H1 (cell line): ENCODE measurements around the gene ATP5ME. TPM values are rescaled to one million over a fixed set of nuclear protein-coding genes. Genes with fewer than 3 reads are reported as not detected.

Experiments used
- CTCF ChIA-PET: fragments of 300-600 bp; sonication (Branson Sonifier 250); formaldehyde crosslinking; loops from one replicate; lab custom pipeline; 2021; ENCODE audit not compliant: partially characterized antibody; lab: Charles Lee
- POLR2A ChIA-PET: fragments of 300-600 bp; sonication (Branson Sonifier 250); formaldehyde crosslinking; loops from one replicate; lab custom pipeline; 2021; ENCODE audit warnings: inconsistent platforms; ENCODE audit not compliant: partially characterized antibody; lab: Charles Lee
- DNase-seq, 2 experiments: peaks; one replicate each; pipeline versions ENCODE4 v3.0.0 to v3.0.0-alpha.2; 2010 to 2022; ENCODE audit warnings: low spot score in 2 of 2, low read depth in 1 of 2, mixed read lengths in 1 of 2
- FAIRE-seq: peaks from 2 replicates; lab custom pipeline; 2011; peaks lifted over from hg19 to GRCh38; lab: Jason Lieb, UNC
- H2AFZ ChIP-seq: 2 replicates; pipeline ENCODE4 v1.8.1; 2012; ENCODE audit warnings: low read length, inconsistent platforms
- H2AK5ac ChIP-seq: 2 replicates; pipeline ENCODE4 v1.6.1; 2013; ENCODE audit warnings: low read depth, low read length
- H2BK120ac ChIP-seq: replicated peaks from 2 replicates; pipeline ENCODE3; 2013; ENCODE audit warnings: low read depth, low read length, inconsistent platforms
- H2BK12ac ChIP-seq: 2 replicates; pipeline ENCODE4 v1.6.1; 2013; ENCODE audit warnings: low read depth, low read length
- H2BK15ac ChIP-seq: 2 replicates; pipeline ENCODE4 v1.6.1; 2013; ENCODE audit warnings: low read length
- H2BK20ac ChIP-seq: 2 replicates; pipeline ENCODE4 v1.6.1; 2013; ENCODE audit warnings: low read length
- H2BK5ac ChIP-seq: 2 replicates; pipeline ENCODE4 v1.6.1; 2013; ENCODE audit warnings: low read depth, low read length
- H3K14ac ChIP-seq: 2 replicates; pipeline ENCODE4 v1.6.1; 2013; ENCODE audit warnings: inconsistent platforms; ENCODE audit not compliant: insufficient read length
- H3K18ac ChIP-seq: 2 replicates; pipeline ENCODE4 v1.6.1; 2013; ENCODE audit warnings: low read length; ENCODE audit errors: extremely low read depth
- H3K23ac ChIP-seq: 2 replicates; pipeline ENCODE4 v1.6.1; 2013; ENCODE audit warnings: inconsistent platforms; ENCODE audit not compliant: insufficient read length
- H3K23me2 ChIP-seq: 2 replicates; pipeline ENCODE4 v1.6.1; 2013; ENCODE audit warnings: low read depth, low read length
- H3K27ac ChIP-seq: 2 replicates; pipeline ENCODE4 v1.6.1; 2011; ENCODE audit warnings: low read depth, low read length, inconsistent platforms
- H3K27me3 ChIP-seq, 4 experiments: replicated peaks in 1 of 4; 1 replicate in 1 of 4; 2 replicates in 3 of 4; pipeline versions ENCODE4 v1.6.1 to v1.8.1; 2011 to 2013; ENCODE audit warnings: low read length in 3 of 4, mild to moderate bottlenecking in 3 of 4, inconsistent platforms in 2 of 4, mixed read lengths in 2 of 4, moderate library complexity in 1 of 4; ENCODE audit not compliant: control insufficient read depth in 3 of 4, insufficient read depth in 3 of 4; ENCODE audit errors: extremely low read depth in 1 of 4
- H3K36me3 ChIP-seq, 4 experiments: 2 replicates each; pipeline versions ENCODE4 v1.6.1 to v1.8.1; 2011 to 2013; ENCODE audit warnings: mild to moderate bottlenecking in 4 of 4, low read length in 3 of 4, moderate library complexity in 2 of 4, control low read depth in 1 of 4, inconsistent platforms in 1 of 4; ENCODE audit not compliant: insufficient read depth in 4 of 4, control insufficient read depth in 2 of 4
- H3K4ac ChIP-seq: replicated peaks from 2 replicates; pipeline ENCODE3; 2013; ENCODE audit warnings: low read length, low read depth, mixed read lengths, inconsistent platforms; ENCODE audit not compliant: insufficient read length
- H3K4me1 ChIP-seq, 4 experiments: replicated peaks in 1 of 4; 1 replicate in 1 of 4; 2 replicates in 3 of 4; pipeline versions ENCODE4 v1.6.1 to v1.8.1; 2011 to 2013; ENCODE audit warnings: low read length in 3 of 4, inconsistent platforms in 2 of 4, mixed read lengths in 1 of 4; ENCODE audit not compliant: insufficient read depth in 4 of 4, control insufficient read depth in 3 of 4
- H3K4me2 ChIP-seq, 2 experiments: 2 replicates each; pipeline versions ENCODE4 v1.6.1 to v1.8.1; 2011 to 2013; ENCODE audit warnings: low read depth in 2 of 2, low read length in 2 of 2, control low read depth in 1 of 2, inconsistent platforms in 1 of 2, mild to moderate bottlenecking in 1 of 2; ENCODE audit not compliant: insufficient read depth in 1 of 2
- H3K4me3 ChIP-seq, 4 experiments: fragments of 200-600, 300-600 bp in 1 of 4; sonication (generic), shearing (Covaris generic), sonication (Bioruptor Twin) in 1 of 4; 2 replicates each; pipeline versions ENCODE4 v1.5.1 to v1.8.1; 2011 to 2016; ENCODE audit warnings: low read length in 4 of 4, low read depth in 3 of 4, control low read depth in 2 of 4, inconsistent platforms in 2 of 4, mild to moderate bottlenecking in 2 of 4, mixed read lengths in 1 of 4, moderate library complexity in 1 of 4; ENCODE audit not compliant: insufficient read depth in 2 of 4; ENCODE audit errors: extremely low read depth in 1 of 4
- H3K56ac ChIP-seq: replicated peaks from 2 replicates; pipeline ENCODE3; 2013; ENCODE audit warnings: low read depth, mild to moderate bottlenecking, mixed read lengths, low read length, inconsistent platforms; ENCODE audit not compliant: insufficient read length
- H3K79me1 ChIP-seq: 2 replicates; pipeline ENCODE4 v1.6.1; 2013; ENCODE audit warnings: low read depth, low read length, control low read depth
- H3K79me2 ChIP-seq, 2 experiments: 2 replicates each; pipeline versions ENCODE4 v1.6.1 to v1.8.1; 2012 to 2013; ENCODE audit warnings: low read length in 2 of 2, mild to moderate bottlenecking in 2 of 2, inconsistent platforms in 1 of 2; ENCODE audit not compliant: insufficient read depth in 2 of 2, control insufficient read depth in 1 of 2
- H3K9ac ChIP-seq, 4 experiments: replicated peaks in 1 of 4; 1 replicate in 1 of 4; 2 replicates in 3 of 4; pipeline versions ENCODE4 v1.6.1 to v1.8.1; 2011 to 2013; ENCODE audit warnings: low read depth in 3 of 4, low read length in 3 of 4, control low read depth in 2 of 4, mild to moderate bottlenecking in 2 of 4, moderate library complexity in 2 of 4, inconsistent platforms in 1 of 4; ENCODE audit errors: extremely low read depth in 1 of 4
- H3K9me3 ChIP-seq, 2 experiments: 2 replicates each; pipeline versions ENCODE4 v1.6.1 to v1.8.1; 2012 to 2013; ENCODE audit warnings: mild to moderate bottlenecking in 2 of 2, moderate library complexity in 2 of 2, control low read depth in 1 of 2, inconsistent platforms in 1 of 2, low read depth in 1 of 2, low read length in 1 of 2, mixed read lengths in 1 of 2; ENCODE audit not compliant: insufficient read depth in 2 of 2
- H4K20me1 ChIP-seq, 2 experiments: replicated peaks in 1 of 2; 2 replicates each; pipeline versions ENCODE3 to v1.8.1; 2011 to 2013; ENCODE audit warnings: inconsistent platforms in 2 of 2, low read length in 2 of 2, mild to moderate bottlenecking in 1 of 2; ENCODE audit not compliant: insufficient read depth in 2 of 2, control insufficient read depth in 1 of 2
- H4K5ac ChIP-seq: 2 replicates; pipeline ENCODE4 v1.6.1; 2013; ENCODE audit warnings: low read length, low read depth, mixed read lengths, inconsistent platforms; ENCODE audit not compliant: insufficient read length
- H4K8ac ChIP-seq: 2 replicates; pipeline ENCODE4 v1.8.0; 2013; ENCODE audit warnings: mild to moderate bottlenecking, moderate library complexity, low read length, inconsistent platforms; ENCODE audit not compliant: insufficient read depth; ENCODE audit errors: extremely low read depth
- H4K91ac ChIP-seq: replicated peaks from 2 replicates; pipeline ENCODE3; 2013; ENCODE audit warnings: low read length, mixed read lengths, inconsistent platforms; ENCODE audit not compliant: insufficient read length
- CEBPB ChIP-seq: IDR thresholded peaks from 2 replicates; pipeline ENCODE4 v1.6.1; 2012; ENCODE audit warnings: low read depth, low read length
- GABPA ChIP-seq: IDR thresholded peaks from 2 replicates; pipeline ENCODE4 v1.6.1; 2011; ENCODE audit warnings: mild to moderate bottlenecking, low read length, moderate library complexity, borderline replicate concordance; ENCODE audit not compliant: insufficient read depth
- GTF2F1 ChIP-seq: IDR thresholded peaks from 2 replicates; pipeline ENCODE4 v1.6.1; 2012; ENCODE audit warnings: low read depth, low read length, improper control_type of control experiment, borderline replicate concordance
- HDAC2 ChIP-seq, 2 experiments: fragments of 300-600 bp in 1 of 2; sonication (generic) in 1 of 2; IDR thresholded peaks; 2 replicates each; pipeline ENCODE4 v1.6.1; 2011 to 2012; ENCODE audit warnings: low read depth in 2 of 2, low read length in 2 of 2, mild to moderate bottlenecking in 2 of 2, moderate library complexity in 2 of 2, borderline replicate concordance in 1 of 2, inconsistent platforms in 1 of 2
- HDAC6 ChIP-seq: IDR thresholded peaks from one replicate; pipeline ENCODE4 v1.7.1; 2012; ENCODE audit warnings: low read depth, mild to moderate bottlenecking, inconsistent platforms, low read length, moderate library complexity
- NRF1 ChIP-seq: IDR thresholded peaks from 2 replicates; pipeline ENCODE4 v1.6.1; 2011; ENCODE audit warnings: mild to moderate bottlenecking, low read depth, low read length, improper control_type of control experiment
- POLR2A ChIP-seq, 2 experiments: IDR thresholded peaks; 1 replicate in 1 of 2; 2 replicates in 1 of 2; pipeline ENCODE4 v1.6.1; 2011; ENCODE audit warnings: low read depth in 2 of 2, low read length in 2 of 2, mild to moderate bottlenecking in 2 of 2; ENCODE audit errors: control extremely low read depth in 1 of 2
- POU5F1 ChIP-seq: IDR thresholded peaks from 2 replicates; pipeline ENCODE4 v1.6.1; 2011; ENCODE audit warnings: low read depth, mild to moderate bottlenecking, low read length, moderate library complexity
- RFX5 ChIP-seq: IDR thresholded peaks from 2 replicates; pipeline ENCODE4 v1.6.1; 2011; ENCODE audit warnings: low read depth, low read length, improper control_type of control experiment, borderline replicate concordance
- RXRA ChIP-seq: IDR thresholded peaks from 2 replicates; pipeline ENCODE4 v1.6.1; 2011; ENCODE audit warnings: low read depth, mild to moderate bottlenecking, low read length, moderate library complexity; ENCODE audit not compliant: insufficient read depth
- SP2 ChIP-seq: IDR thresholded peaks from 2 replicates; pipeline ENCODE4 v1.6.1; 2012; ENCODE audit warnings: mild to moderate bottlenecking, low read length, inconsistent platforms
- TAF7 ChIP-seq: optimal IDR thresholded peaks from 2 replicates; pipeline ENCODE3; 2011; ENCODE audit warnings: low read depth, mild to moderate bottlenecking, inconsistent platforms, low read length, moderate library complexity, borderline replicate concordance
- WGBS, 2 experiments: shearing (Covaris generic) in 1 of 2; methylation state at CpG; one replicate each; pipeline versions ENCODE4 v1.1.6 to v1.1.7; 2013 to 2015; ENCODE audit warnings: low lambda C conversion rate in 2 of 2, mixed read lengths in 2 of 2, inconsistent platforms in 1 of 2, low coverage in 1 of 2, missing lambda C conversion rate in 1 of 2; ENCODE audit not compliant: insufficient replicate concordance in 2 of 2, insufficient coverage in 1 of 2, insufficient read length in 1 of 2; ENCODE audit errors: extremely low coverage in 1 of 2, missing lambda C conversion rate in 1 of 2; 5-methylcytosine and 5-hydroxymethylcytosine counted together
- polyA plus RNA-seq, 7 experiments: library from polyadenylated mRNA; depleted of rRNA in 3 of 7; stranded (reverse) in 5 of 7; unstranded in 2 of 7; fragments of >200 nt in 5 of 7; fragments of 200-250 nt in 2 of 7; gene quantifications; 1 replicate in 5 of 7; 2 replicates in 1 of 7; 4 replicates in 1 of 7; pipeline versions ENCODE4 v1.2.1 to v1.2.3, GENCODE V29; 2011 to 2013; ENCODE audit warnings: missing spikeins in 2 of 7, mixed read lengths in 2 of 7
- total RNA-seq: library from RNA; stranded (reverse); fragmentation: NEBNext Ultra II Directional; extraction: Animal tissue kit (Norgen Biotek cat#: 25700); gene quantifications from 2 replicates; pipeline ENCODE4 v1.2.1, GENCODE V29; 2021

Gene ATP5ME
- total and polyA plus RNA-seq, 2 of the 8 experiments (the other 6 are each of a cell fraction or from before 2014, with no cell fraction given) = 375 to 450 TPM

GRCh38 chr4:622996-623913 lies 50.8 kb downstream of the ATP5ME start:
- Histone ChIP-seq H3K23me2 (no peaks in the 10 kb centered on the region), H3K4me1 (peaks cover 0 to 18% (median 8%) of the 10 kb centered on the region in 4 experiments; a peak in 5 of 7 replicates), H3K4me3 (no peak overlapping the region), H3K23ac (no peak overlapping the region), H3K4me2 (no peak overlapping the region), H2BK12ac (0 out of 2 replicates have a peak overlapping the region, but pooled peaks have one; percentile 60), H3K9me3 (no peaks in the 10 kb centered on the region), H2BK15ac (no peak overlapping the region), H3K27ac (no peak overlapping the region), H3K4ac (no peak overlapping the region), H4K91ac (peak overlapping the region; percentile 42), H3K27me3 (peaks cover 0 to 2% (median 0%) of the 10 kb centered on the region in 4 experiments; a peak in 1 of 7 replicates), H4K5ac (no peak overlapping the region), H3K79me2 (no peaks in the 10 kb centered on the region), H3K56ac (no peak overlapping the region), H2AK5ac (no peak overlapping the region), H3K36me3 (no peaks in the 10 kb centered on the region), H4K20me1 (peaks cover 0 to 3% of the 10 kb centered on the region in 2 experiments), H2AFZ (no peak overlapping the region), H4K8ac (no peak overlapping the region; the same call in 1 of the 2 replicates), H3K9ac (peak overlapping the region in 1 of 4 experiments; percentile 14; a peak in 2 of 7 replicates), H3K14ac (no peak overlapping the region), H3K79me1 (no peaks in the 10 kb centered on the region; the same call in 1 of the 2 replicates), H2BK20ac (no peak overlapping the region), H3K18ac (no peak overlapping the region), H2BK120ac (no peak overlapping the region), H2BK5ac (no peak overlapping the region)
- WGBS, 2 experiments = 87% methylated on average over 14 of the region's 24 CpGs; no CpG with 5 or more reads in 1 of the 2 experiments
- FAIRE-seq (no peak), DNase-seq (no peak)
- ChIA-PET POLR2A (no interaction called here), CTCF (interaction anchor here (0.9 to 1.1 kb wide), 2 partner anchors 20 to 22 kb away, joined by 3 read pairs; no protein-coding TSS in a partner anchor)
- TF ChIP-seq HDAC6 (no peak), RXRA (no peak), POU5F1 (no peak), SP2 (no peak), NRF1 (no peak), GABPA (no peak), HDAC2 (IDR thresholded peaks at IDR 0.05; ENCODE audit: borderline replicate concordance in 1 of 2, low read depth in 2 of 2, low read length in 2 of 2) (no peak), CEBPB (no peak), RFX5 (no peak), TAF7 (no peak), GTF2F1 (no peak), POLR2A (IDR thresholded peaks at IDR 0.05; ENCODE audit: control extremely low read depth in 1 of 2, low read depth in 2 of 2, low read length in 2 of 2) (no peak)
